Measurements from ENCODE around the gene ESPN.

Gene ESPN

GRCh38 chr1:6409053-6409452, 15.5 kb upstream of the ESPN start:
- peak; percentile 32 for DNase-seq

DNA sequence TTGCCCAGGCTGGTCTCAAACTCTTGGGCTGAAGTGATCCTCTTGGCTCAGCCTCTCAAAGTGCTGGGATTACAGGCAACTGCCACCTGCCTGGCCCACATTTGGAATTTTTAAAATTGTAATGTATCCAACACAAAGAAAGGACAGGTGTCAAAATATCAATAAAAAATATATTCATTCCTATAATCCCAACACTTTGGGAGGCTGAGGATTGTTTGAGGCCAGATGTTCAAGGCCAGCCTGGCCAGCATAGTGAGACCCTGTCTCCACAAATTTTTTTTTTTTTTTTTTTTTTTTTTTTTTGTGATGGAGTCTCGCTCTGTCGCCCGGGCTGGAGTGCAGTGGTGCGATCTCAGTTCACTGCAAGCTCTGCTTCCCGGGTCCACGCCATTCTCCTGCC, 14.8 kb upstream of the ESPN start:
- DNase-seq = no peak

DNA sequence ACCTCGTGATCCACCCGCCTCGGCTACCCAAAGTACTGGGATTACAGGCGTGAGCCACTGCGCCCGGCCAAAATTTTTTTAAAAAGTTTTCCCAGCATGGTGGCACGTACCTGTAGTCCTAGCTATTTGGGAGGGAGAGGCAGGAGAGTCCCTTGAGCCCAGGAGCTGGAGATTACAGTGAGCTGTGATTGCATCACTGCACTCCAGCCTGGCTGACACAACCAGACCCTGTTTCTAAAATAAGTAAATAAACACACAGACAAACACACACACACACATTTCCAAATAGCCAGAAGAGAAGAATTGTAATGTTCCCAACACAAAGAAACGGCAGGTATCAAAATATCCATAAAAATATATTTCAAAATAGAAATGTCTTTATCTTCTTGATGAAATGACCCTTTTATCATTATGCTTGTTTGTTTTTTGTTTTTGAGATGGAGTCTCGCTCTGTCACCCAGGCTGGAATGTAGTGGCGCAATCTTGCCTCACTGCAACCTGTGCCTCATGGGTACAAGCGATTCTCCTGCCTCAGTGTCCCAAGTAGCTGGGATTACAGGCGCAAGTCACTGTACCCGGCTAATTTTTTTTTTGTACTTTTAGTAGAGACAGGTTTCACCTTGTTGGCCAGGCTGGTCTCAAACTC, 14.2 kb upstream of the ESPN start:
- DNase-seq = no peak

DNA sequence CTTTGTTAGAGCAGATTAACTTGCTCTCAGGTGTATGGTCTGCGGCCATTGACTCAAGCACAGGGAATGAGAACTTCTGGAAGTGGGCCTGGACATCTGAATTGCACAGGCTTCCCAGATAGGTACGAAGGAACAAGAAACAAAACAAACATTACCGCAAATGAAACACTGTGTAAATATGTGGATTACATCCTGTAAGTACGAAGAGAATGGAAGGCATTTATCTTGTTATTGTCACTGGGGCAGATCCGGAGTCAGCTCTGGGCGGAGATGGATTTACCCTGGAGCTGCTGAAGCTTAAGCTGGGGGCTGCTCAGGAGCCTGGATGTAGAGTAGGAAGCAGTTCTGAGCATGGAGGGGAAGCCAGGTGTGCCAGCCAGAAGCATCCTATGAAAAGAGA, 11.7 kb upstream of the ESPN start:
- no peak for DNase-seq

DNA sequence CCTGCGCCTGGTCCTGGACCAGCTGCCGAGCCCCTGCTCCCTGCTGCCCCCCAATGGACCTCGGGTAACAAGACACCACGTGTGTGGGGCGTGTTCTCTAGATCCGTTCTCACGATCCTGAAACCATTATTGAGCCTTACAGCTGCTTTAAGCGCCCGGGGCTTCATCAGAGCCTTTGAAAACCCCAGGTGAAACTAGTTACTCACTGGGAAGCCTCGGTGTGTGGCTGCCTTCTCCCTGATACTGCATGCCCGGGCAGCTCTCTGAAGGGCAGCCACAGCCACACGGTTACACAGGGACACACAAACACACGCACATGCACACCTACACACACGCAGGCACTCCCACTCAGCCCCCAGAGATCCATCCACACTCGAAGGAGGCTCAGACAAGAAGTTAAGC, 10.1 kb upstream of the ESPN start:
- peak; percentile 77 for DNase-seq

DNA sequence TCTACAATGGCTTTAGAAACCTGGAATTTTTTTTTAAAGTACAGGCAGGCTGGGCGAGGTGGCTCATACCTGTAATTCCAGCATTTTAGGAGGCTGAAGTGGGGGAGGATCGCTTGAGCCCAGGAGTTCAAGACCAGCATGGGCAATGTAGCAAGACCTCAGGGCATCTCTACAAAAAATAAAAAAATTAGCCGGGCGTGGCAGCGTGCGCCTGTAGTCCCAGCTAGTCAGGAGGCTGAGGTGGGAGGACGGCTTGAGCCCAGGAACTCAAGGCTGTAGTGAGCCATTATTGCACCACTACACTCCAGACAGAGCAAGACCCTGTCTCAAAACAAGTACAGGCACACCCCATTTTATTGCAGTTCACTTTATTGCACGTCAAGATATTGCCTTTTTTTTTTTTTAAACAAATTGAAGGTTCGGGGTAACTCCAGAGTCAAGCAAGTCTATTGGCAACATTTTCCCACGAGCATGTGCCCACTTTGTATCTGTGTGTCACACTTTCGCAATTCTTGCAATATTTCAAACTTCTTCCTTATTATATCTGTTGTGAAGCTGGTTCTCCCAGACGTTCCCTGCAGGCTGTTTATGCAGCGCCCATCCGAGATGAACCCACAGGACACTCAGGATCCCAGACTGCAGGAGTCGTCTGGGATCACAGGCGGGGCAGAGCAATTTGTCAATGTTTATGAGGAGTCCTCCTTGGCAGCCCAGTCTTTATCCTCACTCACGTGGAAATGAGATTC, 9.5 kb upstream of the ESPN start:
- no peak for DNase-seq

- no peak for DNase-seq
Observed at GRCh38 chr1:6416295-6416656, 8.3 kb upstream of the ESPN start.

DNA sequence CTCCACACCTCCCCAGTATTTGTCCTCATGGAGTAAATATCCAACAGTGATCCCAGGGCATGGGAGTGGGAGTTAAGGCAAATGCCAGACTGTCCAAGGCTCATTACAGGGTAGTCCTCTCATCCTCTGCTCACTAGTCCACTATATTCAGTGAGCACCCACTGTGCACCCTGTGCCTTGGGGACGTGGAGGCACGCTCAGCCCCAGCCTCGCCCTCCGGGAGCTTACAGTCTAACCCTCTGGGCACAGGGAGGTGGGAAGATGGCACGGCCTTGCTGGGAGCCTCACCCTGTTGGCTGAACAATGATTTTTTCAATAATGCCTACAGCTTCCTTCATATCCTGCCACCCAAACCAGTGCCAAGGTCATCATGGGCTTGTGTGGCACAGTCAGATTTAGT, 7.7 kb upstream of the ESPN start:
- no peak for DNase-seq

- no peak for DNase-seq
Observed at GRCh38 chr1:6417961-6418667, 6.5 kb upstream of the ESPN start.

- no peak for DNase-seq
Observed at GRCh38 chr1:6418668-6419396, 5.7 kb upstream of the ESPN start.

- no peak for DNase-seq
Observed at GRCh38 chr1:6419397-6419803, 5.2 kb upstream of the ESPN start.

- peak; percentile 55 for DNase-seq
Observed at GRCh38 chr1:6419804-6420453, 4.6 kb upstream of the ESPN start, which contains the start of gene HES2. Gene HES2, minus strand, starts transcription at chr1:6419919. Its CDS starts 99 bp downstream, at chr1:6419820.

DNA sequence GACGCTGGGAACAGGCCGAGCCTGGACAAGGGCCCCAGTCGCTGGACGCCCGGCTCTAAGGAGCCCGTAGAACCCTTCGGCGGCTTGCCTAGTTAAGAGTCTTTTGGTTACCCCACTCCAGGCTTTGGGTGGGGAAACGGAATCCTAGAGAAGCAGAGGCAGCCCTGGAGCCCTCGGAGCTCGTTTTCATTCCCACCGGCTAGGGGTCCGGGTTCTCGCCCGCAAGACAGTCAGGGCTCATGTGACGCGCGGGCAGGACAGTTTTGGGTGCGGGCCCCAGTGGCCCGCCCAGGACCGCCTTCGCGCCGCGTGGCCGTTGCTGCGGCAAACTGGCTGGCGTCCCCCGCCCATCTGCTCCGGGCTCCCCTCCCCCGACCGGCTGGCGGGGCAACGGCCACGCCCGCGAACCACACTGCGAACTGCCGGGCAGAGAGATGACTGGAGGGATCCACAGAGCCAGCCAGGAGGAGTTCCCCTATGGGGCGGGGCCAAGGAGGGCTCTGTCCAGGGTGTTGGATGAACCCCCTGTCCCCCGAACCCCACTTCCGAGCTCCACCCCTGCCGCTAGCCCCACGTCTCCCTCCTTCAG, 4.0 kb upstream of the ESPN start:
- DNase-seq = peak; percentile 81

DNA sequence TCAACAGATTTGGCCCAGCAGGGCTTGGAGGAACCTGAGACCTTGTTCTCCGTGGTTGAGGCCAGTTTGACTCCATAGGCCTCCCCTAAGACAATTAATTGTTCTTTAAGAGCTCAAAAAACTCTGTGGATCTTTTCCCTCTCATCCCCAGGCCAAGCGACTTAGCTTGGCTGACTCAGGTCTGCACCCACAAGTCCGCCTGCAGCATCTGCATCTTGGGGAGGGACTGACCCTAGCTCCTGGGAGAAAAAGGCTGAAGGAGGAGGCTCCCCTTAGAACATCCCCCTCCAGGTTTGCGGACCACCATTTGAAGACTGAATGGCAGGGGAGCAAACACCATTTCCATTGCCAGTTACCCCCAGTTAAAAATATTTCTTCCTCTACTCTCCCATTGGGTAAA, 3.3 kb upstream of the ESPN start:
- DNase-seq = no peak

DNA sequence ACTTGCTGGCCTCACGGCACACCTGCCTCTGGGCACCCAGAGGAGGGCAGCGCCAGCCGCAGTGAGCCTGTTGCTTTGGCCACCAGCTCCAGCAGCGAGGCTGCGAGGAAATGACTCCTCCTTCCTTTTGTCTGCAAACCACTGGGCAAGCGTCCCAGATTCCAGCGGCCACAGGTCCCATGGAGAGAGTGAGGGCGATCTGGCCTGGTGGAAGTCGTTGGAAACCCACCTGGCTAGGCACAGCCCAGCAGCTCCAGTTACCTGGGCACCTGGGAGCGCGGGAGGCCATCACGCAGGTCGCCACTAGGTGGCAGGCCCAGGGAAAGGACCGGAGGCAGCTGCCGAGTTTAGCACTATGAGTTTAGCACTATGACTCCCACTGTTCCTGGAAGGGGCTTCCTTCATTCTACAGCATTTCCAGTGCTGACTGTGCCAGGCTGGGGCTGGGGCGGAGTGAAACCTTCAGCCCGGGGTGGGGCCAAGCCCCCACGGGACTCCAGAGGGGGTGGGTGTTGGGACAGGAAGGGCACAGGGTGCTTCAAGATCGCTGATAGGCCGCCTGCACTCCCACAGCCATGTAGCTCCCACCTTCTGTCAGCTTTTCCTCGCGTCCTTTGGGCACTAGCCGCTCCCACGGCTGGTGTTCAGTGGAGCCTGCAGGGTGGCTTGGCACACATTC, 1.1 kb upstream of the ESPN start:
- DNase-seq = peak; percentile 69

- no peak for DNase-seq
Observed at GRCh38 chr1:6424000-6424565, 493 bp upstream of the ESPN start.

DNA sequence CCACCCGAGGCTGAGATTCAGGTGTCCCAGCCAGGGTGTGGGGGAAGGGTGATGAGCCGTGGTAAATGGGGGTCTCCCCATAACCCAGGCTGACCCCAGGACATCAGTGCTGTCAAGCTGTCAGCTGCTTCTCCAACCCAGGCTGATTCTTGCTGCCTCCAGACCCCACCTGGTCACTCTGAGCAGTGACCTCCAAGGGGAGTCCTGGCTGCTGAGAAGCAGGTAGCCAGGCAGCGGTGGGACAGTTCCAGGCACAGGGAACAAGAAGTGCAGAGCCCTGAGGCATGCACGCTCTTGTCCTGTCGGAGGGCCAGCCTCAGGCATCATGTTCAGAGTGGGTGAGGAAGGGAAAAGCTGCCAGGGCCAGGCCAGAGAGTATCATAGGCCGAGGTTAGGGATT, 1.1 kb downstream of the ESPN start:
- DNase-seq = no peak

DNA sequence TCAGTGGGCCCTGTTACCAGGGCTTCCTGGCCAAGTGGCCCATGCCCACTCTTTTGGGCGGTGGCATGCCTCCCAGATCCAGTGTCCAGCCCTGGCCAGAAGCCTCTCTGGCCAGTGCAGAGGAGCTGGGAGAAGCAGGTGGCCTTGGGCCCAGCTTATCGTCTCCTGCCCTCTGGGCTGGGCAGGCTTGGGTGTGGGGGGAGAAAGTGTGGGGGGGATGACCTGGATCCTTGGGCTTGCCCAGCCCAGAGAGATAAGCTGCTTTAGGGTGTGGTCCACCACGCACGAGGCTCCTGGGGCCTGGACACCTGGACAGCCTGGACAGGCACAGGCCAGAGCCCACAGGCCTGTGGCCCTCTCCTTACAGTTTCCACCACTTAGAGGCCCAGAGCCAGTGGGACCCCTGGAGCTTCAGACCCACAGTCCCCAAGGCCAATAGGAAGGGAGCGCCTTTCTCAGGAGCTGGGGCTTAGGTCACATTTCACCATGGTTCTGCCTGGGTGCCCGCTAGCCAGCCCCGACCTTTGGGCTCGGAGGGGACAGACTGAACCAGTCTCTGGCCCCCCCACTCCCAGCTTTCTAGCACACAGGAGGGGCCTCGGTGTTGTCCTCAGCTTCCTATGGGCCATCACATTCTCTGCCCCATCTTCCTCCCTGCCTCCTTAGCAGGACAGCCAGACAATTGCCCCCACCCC, 1.8 kb downstream of the ESPN start:
- DNase-seq = no peak

DNA sequence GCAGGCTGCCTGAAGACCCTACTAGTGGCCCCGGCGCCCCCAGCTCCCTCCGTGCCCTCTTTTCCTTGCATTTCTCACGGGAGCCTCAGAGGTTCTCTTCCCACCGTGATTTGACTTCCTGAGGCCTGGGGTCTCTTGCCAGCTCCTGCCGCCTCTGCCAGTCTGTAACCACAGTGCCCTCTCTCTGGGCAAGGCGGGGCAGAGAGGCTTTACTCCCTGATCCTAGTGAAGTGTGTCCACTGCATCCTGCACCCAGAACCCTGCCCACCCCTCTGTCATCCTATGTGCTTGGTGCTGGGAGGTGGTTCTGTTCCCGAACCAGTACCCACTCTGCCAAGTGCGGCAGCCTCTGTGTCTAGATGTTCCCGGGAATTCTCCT, 2.4 kb downstream of the ESPN start:
- no peak for DNase-seq

DNA sequence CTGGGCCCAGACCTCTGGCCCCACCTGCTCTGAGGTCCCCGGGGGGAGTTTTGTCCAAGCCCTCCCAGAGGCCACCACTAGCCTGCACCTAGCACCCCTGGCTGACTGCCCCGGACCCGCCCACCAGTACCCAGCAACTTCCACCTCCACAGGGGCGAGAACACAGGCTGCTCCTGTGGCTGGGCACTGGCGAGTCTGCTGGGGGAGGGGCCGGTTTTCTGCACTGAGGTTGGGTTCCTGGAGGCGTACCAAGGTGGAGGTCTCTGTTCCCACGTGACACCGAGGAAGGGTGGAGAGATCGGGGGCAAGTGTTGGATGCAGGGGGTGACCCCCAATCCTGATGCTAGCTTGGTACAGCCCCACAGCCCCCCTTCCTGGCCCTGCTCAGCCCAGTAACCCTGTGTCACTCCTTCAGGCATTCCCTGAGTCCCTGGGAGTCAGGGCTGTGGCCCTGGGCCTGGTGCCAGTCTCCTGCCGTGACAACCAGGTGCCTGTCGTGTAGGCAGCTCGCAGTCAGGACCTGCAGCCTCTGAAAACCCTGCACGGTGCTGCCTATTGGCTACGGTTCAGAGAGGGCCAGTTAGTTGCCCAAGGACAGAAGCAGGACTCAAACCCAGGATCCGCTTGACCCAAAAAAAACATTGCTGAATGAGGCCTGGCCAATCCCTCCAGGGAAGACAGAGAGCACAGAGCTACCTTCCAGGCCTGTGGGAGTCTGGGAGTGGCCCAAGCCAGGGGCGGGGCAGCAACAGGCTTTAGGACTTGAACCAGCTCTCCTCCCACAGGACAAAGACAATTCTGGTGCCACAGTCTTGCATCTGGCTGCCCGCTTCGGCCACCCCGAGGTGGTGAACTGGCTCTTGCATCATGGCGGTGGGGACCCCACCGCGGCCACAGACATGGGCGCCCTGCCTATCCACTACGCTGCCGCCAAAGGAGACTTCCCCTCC, 3.1 kb downstream of the ESPN start:
- DNase-seq = no peak
